GM12865 (cell line): Measurements from ENCODE around the gene PDK3.

Source experiments
- DNase-seq: peaks from one replicate; pipeline ENCODE4 v3.0.0; 2010; ENCODE audit warnings: low read depth
- H3K4me3 ChIP-seq: 2 replicates; pipeline ENCODE4 v1.5.1; 2011; ENCODE audit warnings: mild to moderate bottlenecking, low read depth, low read length, control low read depth
- TF ChIP-seq, protein P1 (sequence below): IDR thresholded peaks from 2 replicates; pipeline ENCODE4 v1.5.1; 2011; ENCODE audit warnings: low read length, control low read depth, low read depth, inconsistent platforms; ENCODE audit not compliant: insufficient read depth; ENCODE audit errors: missing control alignments

The PDK3 gene

DNA sequence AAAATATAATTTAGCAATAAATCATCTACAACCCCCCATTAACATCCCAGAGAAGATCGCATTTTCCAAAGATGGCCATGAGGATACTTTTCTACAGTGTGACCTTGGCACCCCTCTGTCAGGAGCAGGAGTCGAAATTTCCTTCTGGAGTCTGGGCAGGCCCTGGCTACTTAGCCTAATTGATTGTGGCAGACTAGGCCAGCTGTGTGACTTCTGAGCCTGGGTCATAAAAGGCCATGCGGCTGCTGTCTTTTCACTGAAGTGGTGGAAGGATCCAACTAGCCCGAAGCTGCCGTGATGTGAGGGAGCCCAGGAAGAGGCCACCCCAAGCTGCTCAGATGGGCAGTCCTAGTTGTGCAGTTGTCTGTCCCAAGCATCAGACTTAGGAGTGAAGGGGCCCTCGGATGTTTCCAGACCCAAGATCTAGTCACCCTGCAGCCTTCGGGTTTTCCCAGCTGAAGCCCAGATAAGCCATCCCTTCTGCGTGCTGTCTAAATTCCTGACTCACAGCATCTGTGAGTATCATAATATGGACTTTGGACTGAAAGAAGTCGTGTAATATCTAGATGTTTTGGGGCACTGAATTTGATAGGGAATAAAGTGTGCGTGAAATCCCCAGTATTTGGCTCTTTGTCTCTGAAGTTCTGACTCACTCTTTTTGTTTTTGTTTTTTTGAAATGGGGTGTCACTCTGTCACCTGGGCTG lies 21.0 kb downstream of the PDK3 start:
- no peak for DNase-seq
- TF ChIP-seq, protein P1, sequence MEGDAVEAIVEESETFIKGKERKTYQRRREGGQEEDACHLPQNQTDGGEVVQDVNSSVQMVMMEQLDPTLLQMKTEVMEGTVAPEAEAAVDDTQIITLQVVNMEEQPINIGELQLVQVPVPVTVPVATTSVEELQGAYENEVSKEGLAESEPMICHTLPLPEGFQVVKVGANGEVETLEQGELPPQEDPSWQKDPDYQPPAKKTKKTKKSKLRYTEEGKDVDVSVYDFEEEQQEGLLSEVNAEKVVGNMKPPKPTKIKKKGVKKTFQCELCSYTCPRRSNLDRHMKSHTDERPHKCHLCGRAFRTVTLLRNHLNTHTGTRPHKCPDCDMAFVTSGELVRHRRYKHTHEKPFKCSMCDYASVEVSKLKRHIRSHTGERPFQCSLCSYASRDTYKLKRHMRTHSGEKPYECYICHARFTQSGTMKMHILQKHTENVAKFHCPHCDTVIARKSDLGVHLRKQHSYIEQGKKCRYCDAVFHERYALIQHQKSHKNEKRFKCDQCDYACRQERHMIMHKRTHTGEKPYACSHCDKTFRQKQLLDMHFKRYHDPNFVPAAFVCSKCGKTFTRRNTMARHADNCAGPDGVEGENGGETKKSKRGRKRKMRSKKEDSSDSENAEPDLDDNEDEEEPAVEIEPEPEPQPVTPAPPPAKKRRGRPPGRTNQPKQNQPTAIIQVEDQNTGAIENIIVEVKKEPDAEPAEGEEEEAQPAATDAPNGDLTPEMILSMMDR, result no peak
- no peak overlapping the region for H3K4me3 ChIP-seq

DNA sequence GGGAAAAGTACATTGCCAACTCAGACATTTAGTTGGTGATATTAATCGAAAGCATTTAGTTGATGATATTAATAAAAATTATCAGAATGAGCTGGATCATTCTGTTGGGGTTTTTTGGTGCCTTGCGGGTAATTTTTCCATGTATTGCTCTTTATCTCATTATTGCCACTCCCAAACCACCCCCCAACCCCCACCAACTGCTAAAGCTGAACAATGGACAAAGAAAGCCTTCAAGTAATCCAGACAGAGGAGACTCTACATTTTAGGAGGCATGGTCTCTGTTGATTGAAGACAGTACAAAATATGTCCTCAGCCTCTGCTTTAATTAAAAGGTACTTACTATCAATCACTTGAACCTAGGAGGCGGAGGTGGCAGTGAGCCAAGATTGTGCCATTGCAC lies 22.5 kb downstream of the PDK3 start:
- no peak overlapping the region for H3K4me3 ChIP-seq
- no peak for DNase-seq
- TF ChIP-seq, protein P1, result no peak

DNA sequence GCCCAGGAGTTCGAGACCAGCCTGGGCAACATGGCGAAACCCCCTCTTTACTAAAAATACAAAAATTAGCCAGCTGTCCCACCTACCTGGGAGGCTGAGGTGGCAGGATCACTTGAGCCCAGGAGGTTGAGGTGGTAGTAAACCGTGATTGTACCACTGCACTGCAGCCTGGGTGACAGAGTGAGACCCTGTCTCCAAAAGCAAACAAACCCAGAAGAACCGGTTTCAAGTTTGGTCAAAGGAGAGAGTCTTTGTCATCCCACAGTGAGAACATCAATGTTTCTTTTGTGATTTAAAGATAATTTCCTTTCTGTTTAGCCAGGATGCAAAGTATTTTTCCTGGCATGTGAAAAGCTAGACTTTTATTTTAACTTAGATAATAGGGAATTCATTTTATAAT lies 26.7 kb downstream of the PDK3 start:
- no peak overlapping the region for H3K4me3 ChIP-seq
- TF ChIP-seq, protein P1, result no peak
- DNase-seq, result no peak

DNA sequence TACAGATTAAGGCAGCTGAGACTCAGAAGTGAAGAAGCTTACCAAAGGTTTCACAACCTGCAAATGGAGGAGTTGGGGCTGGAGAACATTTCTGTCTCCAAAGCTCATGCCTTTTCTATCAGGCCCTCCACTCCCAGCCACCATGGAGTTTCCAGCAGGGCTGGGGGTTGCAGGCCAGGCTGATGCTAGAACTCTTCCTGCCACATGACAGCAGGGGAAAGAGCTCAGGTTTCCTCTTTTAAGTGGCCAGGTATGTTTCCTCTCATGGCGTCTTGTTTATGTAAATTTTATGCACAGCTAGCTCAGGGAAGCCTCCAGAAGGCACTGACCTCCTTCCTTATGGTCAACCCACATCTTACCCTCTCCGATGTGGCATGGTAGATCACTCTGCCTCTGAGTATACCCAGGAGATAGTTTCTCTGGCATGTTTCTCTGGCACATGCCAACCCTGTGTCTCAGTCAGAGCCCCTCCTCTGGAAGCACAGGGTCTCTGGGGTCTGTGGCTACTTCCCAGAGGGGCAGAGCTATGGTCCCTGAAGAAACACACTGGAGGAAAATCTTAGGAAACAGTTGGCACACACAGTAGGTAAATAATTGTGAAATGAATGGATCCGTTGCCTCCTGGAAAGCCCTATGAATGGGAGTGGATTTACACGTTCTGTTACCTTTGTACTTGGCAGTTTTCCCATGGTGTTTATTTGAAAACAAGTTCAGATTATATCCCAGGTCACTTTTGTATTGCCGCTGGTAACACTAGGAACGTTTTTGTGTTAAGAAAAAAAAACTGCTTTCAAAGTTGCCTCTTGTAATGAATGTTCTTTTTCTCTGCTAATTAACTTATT lies 28.9 kb downstream of the PDK3 start:
- no peak for DNase-seq
- H3K4me3 ChIP-seq, result no peak overlapping the region
- TF ChIP-seq, protein P1, result no peak

DNA sequence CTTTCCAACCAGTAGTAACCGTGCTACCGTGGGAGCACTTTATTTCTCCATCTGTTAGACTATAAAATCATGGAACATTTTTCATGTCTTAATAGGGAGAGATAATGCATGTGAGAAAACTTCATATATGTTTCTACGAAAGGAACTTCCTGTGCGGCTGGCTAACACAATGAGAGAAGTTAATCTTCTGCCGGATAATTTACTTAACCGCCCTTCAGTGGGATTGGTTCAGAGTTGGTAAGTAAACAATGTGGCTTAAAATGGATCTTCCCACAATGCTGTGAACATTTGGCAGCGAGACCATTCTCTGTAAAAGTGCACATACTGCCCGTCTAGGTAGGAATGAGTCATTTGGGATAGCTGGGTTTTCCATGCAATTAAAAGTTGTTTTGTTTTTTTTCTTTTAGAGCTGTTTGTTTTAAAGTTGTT lies 29.6 kb downstream of the PDK3 start:
- TF ChIP-seq, protein P1, result no peak
- DNase-seq, result no peak
- H3K4me3 ChIP-seq, result no peak overlapping the region

DNA sequence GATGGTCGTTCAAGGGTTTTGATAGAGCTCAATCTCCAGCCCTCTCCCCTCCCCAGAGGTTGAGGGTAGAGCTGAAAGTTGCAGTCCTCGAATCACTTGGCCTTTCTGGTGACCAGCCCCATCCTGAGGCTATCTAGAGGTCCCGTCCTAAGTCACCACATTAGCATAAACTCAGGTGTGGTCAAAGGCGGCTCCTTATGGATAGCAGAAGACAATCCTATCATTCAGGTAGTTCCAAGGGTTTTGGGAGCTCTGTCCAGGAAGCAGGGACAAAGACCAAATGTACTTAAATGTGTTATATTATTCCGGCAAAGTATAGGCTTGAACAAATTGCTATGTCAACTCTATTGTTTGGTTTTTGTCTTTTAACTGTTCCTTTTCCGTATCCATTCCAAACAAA lies 30.6 kb downstream of the PDK3 start:
- no peak overlapping the region for H3K4me3 ChIP-seq
- no peak for DNase-seq
- TF ChIP-seq, protein P1, result no peak
